ENCODE measurements around the gene FICD.

- TF ChIP-seq EZH2 (IDR thresholded peaks at IDR 0.05; ENCODE audit: low read length, missing control alignments): no peak
- TF ChIP-seq CTCF (conservative IDR thresholded peaks at IDR 0.05 in 1 of 2, IDR thresholded peaks at IDR 0.05 in 1 of 2; ENCODE audit: low read depth in 1 of 2, low read length in 2 of 2): no peak
These were observed 12.2 kb upstream of the FICD start for GRCh38 chr12:108502922-108503321.

All from fibroblast of lung (primary cell).